Neural cell (in vitro differentiated cells): ENCODE measurements around the gene NFKBIL1. TPM values are rescaled to one million over a fixed set of nuclear protein-coding genes. Genes with fewer than 3 reads are reported as not detected.

Experiments used
- H2AFZ ChIP-seq: fragments of 200-600, 300-800 bp; sonication (generic), shearing (Covaris generic); 2 replicates; pipeline ENCODE4 v1.6.0; 2014; ENCODE audit warnings: low read depth, mild to moderate bottlenecking, antibody characterized with exemption, low read length, moderate library complexity
- H3F3A ChIP-seq: fragments of 200-600 bp; shearing (Covaris generic); 2 replicates; pipeline ENCODE4 v1.6.1; 2016; ENCODE audit warnings: mild to moderate bottlenecking, moderate library complexity, mixed read lengths, antibody characterized with exemption, low read length; ENCODE audit not compliant: insufficient read depth, poor library complexity, severe bottlenecking
- H3K27ac ChIP-seq: fragments of 200-600, 300-800 bp; sonication (generic), shearing (Covaris generic); 2 replicates; pipeline ENCODE4 v1.5.1; 2014; ENCODE audit warnings: mild to moderate bottlenecking, low read length, moderate library complexity
- H3K27me3 ChIP-seq: fragments of 300-800, 200-600 bp; sonication (generic), shearing (Covaris generic); 2 replicates; pipeline ENCODE4 v1.6.0; 2014; ENCODE audit warnings: mild to moderate bottlenecking, low read depth, low read length, moderate library complexity; ENCODE audit not compliant: insufficient read depth
- H3K36me3 ChIP-seq: fragments of 300-800, 200-600 bp; sonication (generic), shearing (Covaris generic); 2 replicates; pipeline ENCODE4 v1.5.1; 2014; ENCODE audit warnings: mild to moderate bottlenecking, antibody characterized with exemption, low read length, moderate library complexity; ENCODE audit not compliant: insufficient read depth
- H3K4me2 ChIP-seq: fragments of 300-800, 200-600 bp; sonication (generic), shearing (Covaris generic); 2 replicates; pipeline ENCODE4 v1.6.0; 2014; ENCODE audit warnings: mild to moderate bottlenecking, low read length
- H3K4me3 ChIP-seq: fragments of 300-800, 200-600 bp; sonication (generic), shearing (Covaris generic); 2 replicates; pipeline ENCODE4 v1.5.1; 2014; ENCODE audit warnings: mild to moderate bottlenecking, low read length, moderate library complexity
- H3K79me2 ChIP-seq: fragments of 200-600 bp; shearing (Covaris generic); replicated peaks from 2 replicates; pipeline ENCODE4 v1.6.0; 2014; ENCODE audit warnings: mild to moderate bottlenecking, low read length, moderate library complexity; ENCODE audit not compliant: insufficient read depth
- H3K9ac ChIP-seq: fragments of 300-800, 200-600 bp; sonication (generic), shearing (Covaris generic); 2 replicates; pipeline ENCODE4 v1.6.1; 2016; ENCODE audit warnings: mild to moderate bottlenecking, low read length, mixed read lengths
- H3K9me2 ChIP-seq: fragments of 200-600 bp; shearing (Covaris generic); 2 replicates; pipeline ENCODE4 v1.6.1; 2016; ENCODE audit warnings: mild to moderate bottlenecking, low read length, mixed read lengths; ENCODE audit not compliant: insufficient read depth
- H3K9me3 ChIP-seq: fragments of 200-600, 300-800 bp; sonication (generic), shearing (Covaris generic); 2 replicates; pipeline ENCODE4 v1.6.1; 2016; ENCODE audit warnings: mild to moderate bottlenecking, mixed run types, low read length, moderate library complexity, mixed read lengths
- H4K20me1 ChIP-seq: fragments of 200-600 bp; shearing (Covaris generic); 2 replicates; pipeline ENCODE4 v1.6.1; 2016; ENCODE audit warnings: mild to moderate bottlenecking, mixed run types; ENCODE audit not compliant: insufficient read depth
- CTCF ChIP-seq: fragments of 450-650 bp; IDR thresholded peaks from 2 replicates; pipeline ENCODE4 v1.5.1; 2014; ENCODE audit warnings: antibody characterized with exemption, mild to moderate bottlenecking, moderate library complexity; ENCODE audit not compliant: poor library complexity, severe bottlenecking
- EP300 ChIP-seq: fragments of 450-650 bp; conservative IDR thresholded peaks from 2 replicates; pipeline ENCODE4 v1.6.1; 2014; ENCODE audit warnings: antibody characterized with exemption, mild to moderate bottlenecking, moderate library complexity; ENCODE audit not compliant: poor library complexity, severe bottlenecking
- EZH2 ChIP-seq: fragments of 200-600, 300-800 bp; shearing (Covaris generic), sonication (generic); IDR thresholded peaks from 2 replicates; pipeline ENCODE4 v1.6.1; 2014; ENCODE audit warnings: antibody characterized with exemption, low read length, borderline replicate concordance, mild to moderate bottlenecking; ENCODE audit not compliant: insufficient read depth, poor library complexity, severe bottlenecking
- MXI1 ChIP-seq: fragments of 450-650 bp; conservative IDR thresholded peaks from 2 replicates; pipeline ENCODE4 v1.6.1; 2014; ENCODE audit warnings: antibody characterized with exemption, mild to moderate bottlenecking; ENCODE audit not compliant: poor library complexity, severe bottlenecking
- POLR2AphosphoS5 ChIP-seq: IDR thresholded peaks from 2 replicates; pipeline ENCODE4 v1.6.1; 2012
- RAD21 ChIP-seq: fragments of 450-650 bp; conservative IDR thresholded peaks from 2 replicates; pipeline ENCODE4 v1.6.1; 2014; ENCODE audit warnings: antibody characterized with exemption, mild to moderate bottlenecking, moderate library complexity
- REST ChIP-seq: IDR thresholded peaks from 2 replicates; pipeline ENCODE4 v1.6.1; 2012; ENCODE audit warnings: borderline replicate concordance
- SMC3 ChIP-seq: fragments of 450-650 bp; conservative IDR thresholded peaks from 2 replicates; pipeline ENCODE4 v1.6.1; 2014; ENCODE audit warnings: antibody characterized with exemption, mild to moderate bottlenecking, moderate library complexity; ENCODE audit not compliant: poor library complexity
- TAF1 ChIP-seq: IDR thresholded peaks from 2 replicates; pipeline ENCODE4 v1.6.1; 2012; ENCODE audit warnings: low read depth
- polyA plus RNA-seq: library from polyadenylated mRNA; depleted of rRNA; stranded (reverse); fragments of >200 nt; gene quantifications from 2 replicates; pipeline ENCODE4 v1.2.3, GENCODE V29; 2014

Gene NFKBIL1
- polyA plus RNA-seq, 1 donor from 2014 or later: 88.7 TPM

DNA sequence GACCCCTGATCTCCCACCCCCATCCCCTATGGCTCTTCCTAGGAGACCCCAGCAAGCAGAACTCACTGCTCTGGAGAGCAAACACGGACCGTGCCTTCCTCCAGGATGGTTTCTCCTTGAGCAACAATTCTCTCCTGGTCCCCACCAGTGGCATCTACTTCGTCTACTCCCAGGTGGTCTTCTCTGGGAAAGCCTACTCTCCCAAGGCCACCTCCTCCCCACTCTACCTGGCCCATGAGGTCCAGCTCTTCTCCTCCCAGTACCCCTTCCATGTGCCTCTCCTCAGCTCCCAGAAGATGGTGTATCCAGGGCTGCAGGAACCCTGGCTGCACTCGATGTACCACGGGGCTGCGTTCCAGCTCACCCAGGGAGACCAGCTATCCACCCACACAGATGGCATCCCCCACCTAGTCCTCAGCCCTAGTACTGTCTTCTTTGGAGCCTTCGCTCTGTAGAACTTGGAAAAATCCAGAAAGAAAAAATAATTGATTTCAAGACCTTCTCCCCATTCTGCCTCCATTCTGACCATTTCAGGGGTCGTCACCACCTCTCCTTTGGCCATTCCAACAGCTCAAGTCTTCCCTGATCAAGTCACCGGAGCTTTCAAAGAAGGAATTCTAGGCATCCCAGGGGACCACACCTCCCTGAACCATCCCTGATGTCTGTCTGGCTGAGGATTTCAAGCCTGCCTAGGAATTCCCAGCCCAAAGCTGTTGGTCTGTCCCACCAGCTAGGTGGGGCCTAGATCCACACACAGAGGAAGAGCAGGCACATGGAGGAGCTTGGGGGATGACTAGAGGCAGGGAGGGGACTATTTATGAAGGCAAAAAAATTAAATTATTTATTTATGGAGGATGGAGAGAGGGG lies 26.1 kb downstream of the NFKBIL1 start:
- no peaks in the 10 kb centered on the region for H3K9me2 ChIP-seq
- no peak overlapping the region for H3K4me2 ChIP-seq
- no peaks in the 10 kb centered on the region for H3K27me3 ChIP-seq
- TF ChIP-seq POLR2AphosphoS5: no peak
- no peak for TF ChIP-seq RAD21
- no peak for TF ChIP-seq EZH2
- TF ChIP-seq REST: no peak
- TF ChIP-seq TAF1: no peak
- H3K4me3 ChIP-seq: no peak overlapping the region
- no peaks in the 10 kb centered on the region for H4K20me1 ChIP-seq
- H3K9me3 ChIP-seq: no peaks in the 10 kb centered on the region
- no peak overlapping the region for H3K27ac ChIP-seq
- no peaks in the 10 kb centered on the region for H3K79me2 ChIP-seq
- H2AFZ ChIP-seq: no peak overlapping the region
- H3K36me3 ChIP-seq: no peaks in the 10 kb centered on the region
- H3F3A ChIP-seq: no peaks in the 10 kb centered on the region
- H3K9ac ChIP-seq: no peak overlapping the region

GRCh38 chr6:31574106-31575061 lies 27.0 kb downstream of the NFKBIL1 start:
- Histone ChIP-seq H3K27me3 (no peaks in the 10 kb centered on the region), H3K9me2 (no peaks in the 10 kb centered on the region), H3K27ac (no peak overlapping the region), H3K36me3 (no peaks in the 10 kb centered on the region), H3F3A (no peaks in the 10 kb centered on the region), H3K9me3 (no peaks in the 10 kb centered on the region), H2AFZ (no peak overlapping the region), H3K4me3 (no peak overlapping the region), H3K79me2 (no peaks in the 10 kb centered on the region), H3K9ac (no peak overlapping the region), H3K4me2 (no peak overlapping the region), H4K20me1 (no peaks in the 10 kb centered on the region)
- TF ChIP-seq EP300: no peak
- TF ChIP-seq TAF1: no peak
- no peak for TF ChIP-seq MXI1
- TF ChIP-seq REST: no peak
- TF ChIP-seq SMC3: no peak
- TF ChIP-seq EZH2: no peak
- no peak for TF ChIP-seq RAD21
- no peak for TF ChIP-seq CTCF
- no peak for TF ChIP-seq POLR2AphosphoS5
